Measurements from ENCODE around the gene GREM1. TPM values are rescaled to one million over a fixed set of nuclear protein-coding genes. Genes with fewer than 3 reads are reported as not detected.

GREM1 gene
- 0.65 and 0.79 TPM in 2 replicates for total RNA-seq

DNA sequence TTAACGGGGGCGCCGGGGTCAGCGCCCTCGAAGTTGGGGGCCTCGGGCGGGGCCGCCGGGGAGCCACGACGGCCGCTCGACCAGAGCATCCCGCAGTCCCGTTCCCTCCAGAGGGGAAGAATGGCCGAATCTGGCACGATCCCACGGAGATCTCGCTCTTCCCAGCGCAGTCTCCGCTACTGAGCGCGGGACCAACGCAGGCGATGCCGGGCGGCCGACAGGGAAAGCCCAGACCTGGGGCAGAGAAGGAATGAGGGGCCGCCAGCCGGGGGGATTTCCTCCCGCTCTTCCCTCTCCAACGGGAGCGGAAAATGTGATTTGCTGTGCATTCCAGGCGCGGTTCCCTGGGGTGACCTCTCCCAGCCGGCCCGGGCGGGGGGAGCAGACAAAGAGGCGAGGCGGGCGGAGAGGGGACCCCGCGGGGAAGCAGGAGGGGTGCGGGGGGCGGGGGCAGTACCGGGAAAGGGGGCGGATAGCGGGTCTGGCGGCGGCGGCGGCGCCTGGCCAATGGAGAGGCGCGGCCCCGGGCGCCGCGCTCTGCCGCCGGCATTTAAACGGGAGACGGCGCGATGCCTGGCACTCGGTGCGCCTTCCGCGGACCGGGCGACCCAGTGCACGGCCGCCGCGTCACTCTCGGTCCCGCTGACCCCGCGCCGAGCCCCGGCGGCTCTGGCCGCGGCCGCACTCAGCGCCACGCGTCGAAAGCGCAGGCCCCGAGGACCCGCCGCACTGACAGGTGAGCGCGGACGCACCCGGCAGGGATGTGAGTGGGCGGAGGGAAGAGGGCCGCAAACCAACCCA, at the start of gene GREM1:
Gene GREM1, plus strand, starts transcription at position 579 of the 801 bp plus-strand sequence. CDS start 12,687 bp downstream, outside the sequence.

Other genes starting within 250 kb of the GREM1 start
- 4.0 and 9.4 TPM in 2 replicates for gene GOLGA8N, start 124.5 kb upstream of the GREM1 start, total RNA-seq
- 3.9 and 4.8 TPM in 2 replicates for gene ARHGAP11A, start 102.5 kb upstream of the GREM1 start, total RNA-seq
- gene SCG5, start 76.3 kb upstream of the GREM1 start, total RNA-seq = 0.39 TPM in 1 of 2 replicates, not detected in the other

Measured in placental epithelial cell (primary cell).